AG09309 (cell line): ENCODE data around the gene RNASET2.

Experiments
- DNase-seq: peaks from one replicate; pipeline ENCODE4 v3.0.0-alpha.2; 2010; ENCODE audit warnings: low read depth
- H3K4me3 ChIP-seq: 2 replicates; pipeline ENCODE4 v1.5.1; 2011; ENCODE audit warnings: mild to moderate bottlenecking, low read depth, low read length, moderate library complexity; ENCODE audit not compliant: control insufficient read depth
- CTCF ChIP-seq: IDR thresholded peaks from 2 replicates; pipeline ENCODE4 v1.5.1; 2011; ENCODE audit warnings: mild to moderate bottlenecking, low read depth, low read length, inconsistent platforms; ENCODE audit not compliant: insufficient read depth, control insufficient read depth; ENCODE audit errors: missing control alignments

Gene RNASET2

DNA sequence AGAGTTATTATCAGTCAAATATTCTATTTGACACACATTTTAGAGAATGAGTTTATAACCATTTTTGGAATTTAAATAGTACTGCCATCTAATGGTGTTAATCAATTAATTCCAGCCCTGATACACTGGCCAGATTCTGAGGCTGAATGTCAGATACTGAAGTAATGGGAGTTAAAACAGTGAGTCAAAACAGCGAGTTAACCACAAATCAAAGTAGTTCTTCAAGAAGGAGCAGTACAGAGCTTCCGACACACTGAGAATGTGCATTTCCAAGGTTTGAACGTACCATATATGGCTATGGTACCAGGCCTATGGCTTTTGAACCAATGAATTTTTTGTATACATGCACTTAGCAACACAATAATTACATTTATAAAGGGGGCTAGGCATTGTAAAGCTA is 31.6 kb upstream of the RNASET2 start:
- H3K4me3 ChIP-seq: no peak overlapping the region
- no peak for DNase-seq
- no peak for TF ChIP-seq CTCF

DNA sequence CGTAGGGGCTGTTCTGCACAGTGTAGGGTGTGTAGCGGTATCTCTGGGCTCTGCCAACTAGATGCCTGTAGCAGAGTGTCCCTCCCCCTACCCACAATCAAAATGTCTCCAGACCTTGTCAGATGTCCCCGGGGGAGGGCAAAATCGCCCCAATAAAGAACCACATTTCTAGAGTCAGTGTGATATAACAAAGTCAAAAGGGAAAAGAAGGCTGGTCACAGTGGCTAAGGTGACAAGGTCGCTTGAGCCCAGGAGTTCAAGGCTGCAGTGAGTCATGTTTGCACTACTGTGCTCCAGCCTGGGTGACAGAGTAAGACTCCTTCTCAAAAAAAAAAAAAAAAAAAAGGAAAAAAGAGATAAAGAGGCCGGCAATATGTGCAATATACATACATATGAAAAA is 31.1 kb upstream of the RNASET2 start:
- DNase-seq: no peak
- H3K4me3 ChIP-seq: no peak overlapping the region
- TF ChIP-seq CTCF: no peak

- TF ChIP-seq CTCF: no peak
- no peak overlapping the region for H3K4me3 ChIP-seq
- DNase-seq: no peak
Measured at GRCh38 chr6:166980738-166981137, 24.4 kb upstream of the RNASET2 start.

DNA sequence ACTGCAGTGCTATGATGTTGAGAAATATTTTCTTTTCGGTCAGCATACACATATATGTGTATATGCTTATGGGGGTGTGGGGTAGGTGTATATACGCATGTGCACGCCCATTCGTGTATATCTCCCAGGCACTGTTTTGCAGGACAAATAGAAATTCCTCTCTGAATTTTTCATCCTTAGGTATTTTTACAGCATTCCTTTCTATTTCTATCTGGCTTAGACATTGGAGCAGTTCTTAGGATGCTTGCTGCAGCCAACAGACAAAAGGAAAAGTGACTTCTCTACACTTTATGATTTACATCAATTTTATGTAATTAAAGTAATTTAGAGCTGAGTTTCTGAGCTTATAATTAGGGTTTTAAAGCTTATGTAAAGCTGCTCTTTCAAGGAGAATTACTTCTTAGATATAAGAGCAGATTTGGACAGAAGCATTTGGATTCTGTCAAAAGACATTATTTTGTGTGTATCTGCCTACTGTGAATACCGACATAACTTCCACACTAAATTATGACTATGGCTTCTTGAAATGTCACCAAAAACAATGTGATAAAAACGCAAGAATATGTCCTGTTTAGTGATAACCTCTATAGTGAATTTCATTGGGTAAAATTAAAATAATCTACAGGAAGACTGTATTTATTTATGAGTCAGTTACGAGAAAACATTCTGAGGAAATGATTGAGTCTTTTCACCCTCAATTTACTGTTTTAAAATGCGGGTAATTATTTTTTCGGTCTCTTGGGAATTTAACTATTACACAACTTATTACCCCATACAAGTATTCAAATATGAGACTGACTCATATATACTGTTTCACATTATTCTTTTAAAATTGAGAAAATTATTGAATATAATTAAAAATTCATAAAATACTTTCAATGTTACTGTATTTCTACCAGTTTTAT is 21.5 kb upstream of the RNASET2 start:
- DNase-seq: no peak
- no peak overlapping the region for H3K4me3 ChIP-seq
- no peak for TF ChIP-seq CTCF

- no peak overlapping the region for H3K4me3 ChIP-seq
- no peak for TF ChIP-seq CTCF
- no peak for DNase-seq
Measured at GRCh38 chr6:166976636-166977035, 20.3 kb upstream of the RNASET2 start.

- no peak for TF ChIP-seq CTCF
- H3K4me3 ChIP-seq: no peak overlapping the region
- DNase-seq: no peak
Measured at GRCh38 chr6:166972101-166972500, 15.8 kb upstream of the RNASET2 start.

DNA sequence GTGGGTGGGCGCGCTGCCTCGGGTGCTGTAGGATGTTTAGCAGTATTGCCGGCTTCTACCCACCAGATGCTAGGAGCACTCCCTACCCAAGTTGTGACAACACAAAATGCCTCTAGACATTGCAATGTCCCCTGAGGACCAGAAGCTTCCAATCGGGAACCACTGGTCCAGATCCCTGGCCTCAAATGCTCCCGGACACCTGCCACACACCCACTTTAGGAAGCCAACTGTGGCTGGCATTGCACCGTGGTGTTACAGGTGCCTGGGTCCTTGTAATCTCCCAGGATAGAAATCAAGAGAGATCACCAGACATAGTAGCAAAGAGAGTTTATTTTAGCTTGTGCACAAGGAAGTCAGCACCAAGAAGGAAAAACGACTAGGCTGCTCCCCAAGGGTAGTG is 14.9 kb upstream of the RNASET2 start:
- TF ChIP-seq CTCF: no peak
- H3K4me3 ChIP-seq: no peak overlapping the region
- no peak for DNase-seq
